Activated T-cell treated with anti-CD3 and anti-CD28 coated beads, Interleukin-2, amount 50 U/mL, for 24 hours (primary cell): ENCODE data around the gene TXNRD1.
"Not testable (repeated sequence)": the region's sequence is repeated elsewhere in the genome, so short reads cannot be mapped to it uniquely, and the experiment has no call there.

Source experiments
- DNase-seq: peaks from one replicate; pipeline ENCODE4 v3.0.0-alpha.2; 2020
- H3K27ac Mint-ChIP-seq: 2 replicates; pipeline ENCODE4 v1.8.0; 2020; ENCODE audit warnings: mild to moderate bottlenecking, mixed read lengths
- H3K27me3 Mint-ChIP-seq: 2 replicates; pipeline ENCODE4 v1.8.0; 2020; ENCODE audit warnings: mixed read lengths
- H3K36me3 Mint-ChIP-seq: 2 replicates; pipeline ENCODE4 v1.8.0; 2020; ENCODE audit warnings: low read depth, mixed read lengths
- H3K4me1 Mint-ChIP-seq: 2 replicates; pipeline ENCODE4 v1.8.0; 2020; ENCODE audit warnings: low read depth, mixed read lengths
- H3K4me3 Mint-ChIP-seq: 2 replicates; pipeline ENCODE4 v1.8.0; 2020; ENCODE audit warnings: mild to moderate bottlenecking, moderate library complexity, mixed read lengths
- H3K9me3 Mint-ChIP-seq: 2 replicates; pipeline ENCODE4 v1.8.0; 2020; ENCODE audit warnings: mixed read lengths

The TXNRD1 gene

GRCh38 chr12:104216521-104216924, 944 bp downstream of the TXNRD1 start:
- Mint-ChIP-seq H3K9me3 (peaks cover 3% of the 10 kb centered on the region), H3K27ac (peak overlapping the region; percentile 84), H3K4me1 (peaks cover 49% of the 10 kb centered on the region), H3K36me3 (no peaks in the 10 kb centered on the region), H3K27me3 (no peaks in the 10 kb centered on the region), H3K4me3 (peak overlapping the region; percentile 71)
- no peak for DNase-seq

- not testable (repeated sequence) for DNase-seq, H3K36me3 Mint-ChIP-seq, H3K9me3 Mint-ChIP-seq, H3K4me3 Mint-ChIP-seq, H3K27me3 Mint-ChIP-seq
- peak overlapping the region; percentile 88 for H3K27ac Mint-ChIP-seq
- H3K4me1 Mint-ChIP-seq: peaks cover 54% of the 10 kb centered on the region
These were observed 2.9 kb downstream of the TXNRD1 start for GRCh38 chr12:104218506-104218905.

DNA sequence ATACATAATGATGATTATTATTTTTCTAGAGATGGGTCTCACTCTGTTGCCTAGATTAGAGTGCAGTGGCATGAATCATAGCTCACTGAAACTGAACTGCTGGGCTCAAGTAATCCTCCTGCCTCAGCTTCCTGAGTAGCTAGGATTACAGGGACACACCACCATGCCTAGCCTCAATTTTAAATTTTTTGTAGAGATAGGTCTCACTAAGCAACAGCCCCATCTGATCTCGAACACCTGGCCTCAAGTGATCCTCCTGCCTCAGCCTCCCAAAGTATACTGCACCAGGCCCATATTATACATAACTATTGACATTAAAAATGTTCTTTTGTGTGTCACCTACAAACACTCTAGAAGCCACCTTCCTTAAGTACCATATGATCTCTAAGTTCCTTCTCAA, 3.4 kb downstream of the TXNRD1 start:
- Mint-ChIP-seq H3K36me3 (no peaks in the 10 kb centered on the region), H3K27ac (peak overlapping the region; percentile 88), H3K4me1 (peaks cover 55% of the 10 kb centered on the region), H3K27me3 (no peaks in the 10 kb centered on the region), H3K9me3 (peaks cover 3% of the 10 kb centered on the region), H3K4me3 (no peak overlapping the region)
- no peak for DNase-seq

GRCh38 chr12:104219361-104219892, 3.8 kb downstream of the TXNRD1 start:
- H3K27ac Mint-ChIP-seq: peak overlapping the region; percentile 88
- no peak overlapping the region for H3K4me3 Mint-ChIP-seq
- H3K9me3 Mint-ChIP-seq: peaks cover 3% of the 10 kb centered on the region

GRCh38 chr12:104219908-104220404, 4.4 kb downstream of the TXNRD1 start:
- H3K27me3 Mint-ChIP-seq: no peaks in the 10 kb centered on the region
- no peaks in the 10 kb centered on the region for H3K36me3 Mint-ChIP-seq
- H3K4me3 Mint-ChIP-seq: no peak overlapping the region
- peak overlapping the region; percentile 88 for H3K27ac Mint-ChIP-seq
- DNase-seq: peak; percentile 62
- peaks cover 57% of the 10 kb centered on the region for H3K4me1 Mint-ChIP-seq
- peaks cover 3% of the 10 kb centered on the region for H3K9me3 Mint-ChIP-seq

More at GRCh38 chr12:104219361-104219892, 3.8 kb downstream of the TXNRD1 start:
- no peak for DNase-seq
- Mint-ChIP-seq H3K27me3 (no peaks in the 10 kb centered on the region), H3K4me1 (peaks cover 57% of the 10 kb centered on the region), H3K36me3 (no peaks in the 10 kb centered on the region)

DNA sequence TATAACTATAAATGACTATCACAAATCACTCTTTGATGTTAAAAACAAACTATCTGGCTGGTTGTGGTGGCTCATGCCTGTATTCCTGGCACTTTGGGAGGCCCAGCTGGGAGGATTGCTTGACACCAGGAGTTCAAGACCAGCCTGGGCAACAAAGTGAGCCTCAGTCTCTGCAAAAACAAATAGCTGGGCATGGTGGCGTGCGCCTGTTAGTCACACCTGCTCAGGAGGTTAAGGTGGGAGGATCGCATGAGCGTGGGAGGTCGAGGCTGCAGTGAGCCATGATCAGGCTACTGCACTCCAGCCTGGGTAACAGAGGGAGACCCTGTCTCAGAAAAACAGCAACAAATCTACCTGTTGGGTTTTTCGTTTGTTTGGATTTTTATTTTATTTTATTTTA, 5.4 kb downstream of the TXNRD1 start:
- peak; percentile 39 for DNase-seq
- H3K9me3 Mint-ChIP-seq: peaks cover 3% of the 10 kb centered on the region
- peak overlapping the region; percentile 47 for H3K27ac Mint-ChIP-seq
- H3K4me3 Mint-ChIP-seq: no peak overlapping the region
- H3K4me1 Mint-ChIP-seq: peaks cover 51% of the 10 kb centered on the region
- no peaks in the 10 kb centered on the region for H3K27me3 Mint-ChIP-seq
- H3K36me3 Mint-ChIP-seq: no peaks in the 10 kb centered on the region

- Mint-ChIP-seq H3K9me3 (no peaks in the 10 kb centered on the region), H3K27ac (no peak overlapping the region), H3K36me3 (no peaks in the 10 kb centered on the region), H3K27me3 (no peaks in the 10 kb centered on the region), H3K4me1 (peaks cover 37% of the 10 kb centered on the region), H3K4me3 (no peak overlapping the region)
- no peak for DNase-seq
These were observed 7.4 kb downstream of the TXNRD1 start for GRCh38 chr12:104222976-104223375.

- H3K27ac Mint-ChIP-seq: no peak overlapping the region
- H3K4me3 Mint-ChIP-seq: no peak overlapping the region
- no peak for DNase-seq
These were observed 8.1 kb downstream of the TXNRD1 start for GRCh38 chr12:104223712-104224111.

GRCh38 chr12:104226672-104227071, 11.1 kb downstream of the TXNRD1 start:
- Mint-ChIP-seq H3K4me3 (no peak overlapping the region), H3K9me3 (no peaks in the 10 kb centered on the region), H3K27me3 (peaks cover 6% of the 10 kb centered on the region), H3K4me1 (peaks cover 6% of the 10 kb centered on the region), H3K27ac (no peak overlapping the region), H3K36me3 (no peaks in the 10 kb centered on the region)
- DNase-seq: no peak

More at GRCh38 chr12:104223712-104224111, 8.1 kb downstream of the TXNRD1 start:
- no peaks in the 10 kb centered on the region for H3K9me3 Mint-ChIP-seq
- H3K27me3 Mint-ChIP-seq: no peaks in the 10 kb centered on the region
- no peaks in the 10 kb centered on the region for H3K36me3 Mint-ChIP-seq
- peaks cover 33% of the 10 kb centered on the region for H3K4me1 Mint-ChIP-seq

DNA sequence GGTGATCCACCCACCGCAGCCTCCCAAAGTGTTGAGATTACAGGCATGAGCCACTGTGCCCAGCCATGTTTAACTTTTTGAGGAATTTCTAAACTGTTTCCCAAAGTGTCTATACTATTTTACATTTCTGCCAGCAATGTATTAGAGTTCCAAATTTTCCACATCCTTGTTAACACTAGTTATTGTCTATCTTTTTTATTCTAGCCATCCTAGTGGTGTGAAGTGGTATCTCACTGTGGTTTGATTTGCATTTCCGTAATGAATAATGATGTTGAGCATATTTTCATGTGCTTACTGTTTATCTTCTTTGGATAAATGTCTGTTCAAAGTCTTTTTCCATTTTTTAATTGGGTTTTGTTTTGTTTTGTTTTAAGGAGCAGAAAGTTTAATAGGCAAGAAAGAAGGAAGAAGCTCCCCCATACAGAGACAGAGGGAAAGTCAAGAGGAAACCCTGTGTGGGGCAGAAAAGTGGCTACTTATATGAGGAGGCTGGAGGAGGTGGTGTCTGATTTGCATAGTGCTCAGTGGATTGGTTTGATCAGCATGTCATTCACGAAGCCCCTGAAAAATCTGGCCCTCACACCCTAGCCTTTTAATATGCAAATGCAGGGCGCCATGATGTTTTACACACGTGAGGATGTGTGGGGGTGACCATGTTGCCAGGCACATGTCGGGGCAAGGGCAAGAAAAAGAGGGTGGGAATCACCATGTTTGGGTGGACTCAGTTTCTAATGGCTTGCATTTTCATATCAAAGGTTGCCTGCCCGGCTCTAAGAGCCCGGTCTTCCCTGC, 14.9 kb downstream of the TXNRD1 start:
- no peaks in the 10 kb centered on the region for H3K4me1 Mint-ChIP-seq
- H3K4me3 Mint-ChIP-seq: no peak overlapping the region
- H3K36me3 Mint-ChIP-seq: peaks cover 4% of the 10 kb centered on the region
- H3K27ac Mint-ChIP-seq: no peak overlapping the region
- no peak for DNase-seq
- H3K9me3 Mint-ChIP-seq: peaks cover 22% of the 10 kb centered on the region
- peaks cover 6% of the 10 kb centered on the region for H3K27me3 Mint-ChIP-seq

DNA sequence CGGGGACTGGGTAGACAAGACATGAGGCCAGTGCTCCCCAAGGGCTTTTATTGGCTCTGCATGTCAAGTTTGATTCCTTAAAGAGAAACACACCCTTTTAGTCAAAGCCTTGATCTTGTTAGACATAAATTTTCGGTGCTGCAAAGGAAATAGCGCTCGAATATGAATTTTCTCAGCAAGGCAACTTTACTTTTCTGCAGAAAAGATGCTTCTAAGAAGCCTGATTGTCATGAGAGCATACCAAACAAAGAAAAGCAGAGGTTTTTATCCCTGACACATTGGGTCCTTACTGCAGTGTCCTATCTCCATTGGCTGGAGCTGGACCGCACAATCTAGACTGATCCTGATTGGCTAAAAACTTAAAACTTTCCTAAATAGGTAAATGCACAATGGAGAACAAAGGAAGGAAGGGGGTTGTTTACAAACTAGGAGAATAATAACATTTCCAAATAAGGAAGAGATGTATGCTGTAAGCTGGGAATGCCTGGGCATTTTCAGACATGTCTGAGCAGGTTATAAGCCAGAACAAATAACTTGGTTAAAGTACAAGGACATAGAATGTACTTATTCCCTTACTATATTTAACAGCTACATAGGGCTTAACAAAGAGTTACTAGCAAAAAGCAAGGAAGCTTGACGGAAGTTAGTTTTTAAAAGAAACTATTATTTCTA, 17.2 kb downstream of the TXNRD1 start:
- Mint-ChIP-seq H3K4me3 (no peak overlapping the region), H3K9me3 (peaks cover 31% of the 10 kb centered on the region), H3K4me1 (no peaks in the 10 kb centered on the region), H3K27ac (no peak overlapping the region), H3K27me3 (peaks cover 6% of the 10 kb centered on the region), H3K36me3 (peaks cover 4% of the 10 kb centered on the region)
- no peak for DNase-seq

DNA sequence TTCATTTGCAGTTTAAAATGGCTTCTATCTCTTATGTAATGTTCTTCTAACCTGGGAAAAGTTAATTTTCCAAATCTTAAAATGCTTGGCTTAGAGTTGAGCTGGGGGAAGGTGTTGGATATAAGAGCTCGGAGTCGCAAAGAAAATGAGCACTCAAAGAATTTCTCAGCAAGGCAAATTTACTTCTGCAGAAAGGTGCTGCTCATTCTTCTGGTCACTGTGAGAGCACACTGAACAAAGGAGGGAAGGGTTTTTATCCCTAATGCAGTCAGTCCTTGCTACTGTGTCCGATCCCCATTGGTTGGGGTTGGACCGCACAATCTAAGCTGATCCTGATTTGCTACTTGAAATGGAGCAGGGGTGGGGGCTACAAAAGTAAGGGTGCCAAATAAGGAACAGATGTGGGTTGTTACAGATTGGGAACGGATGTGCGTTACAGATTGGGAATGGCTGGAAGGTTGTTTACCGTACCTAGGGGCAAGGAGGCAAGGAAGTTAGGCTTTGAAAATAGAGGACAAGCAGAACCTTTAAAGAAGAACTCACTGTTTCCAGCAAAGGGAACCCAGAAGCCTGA, 19.4 kb downstream of the TXNRD1 start:
- peaks cover 31% of the 10 kb centered on the region for H3K9me3 Mint-ChIP-seq
- H3K27me3 Mint-ChIP-seq: peaks cover 6% of the 10 kb centered on the region
- no peak overlapping the region for H3K27ac Mint-ChIP-seq
- no peaks in the 10 kb centered on the region for H3K4me1 Mint-ChIP-seq
- DNase-seq: no peak
- peaks cover 4% of the 10 kb centered on the region for H3K36me3 Mint-ChIP-seq
- no peak overlapping the region for H3K4me3 Mint-ChIP-seq

- Mint-ChIP-seq H3K4me3 (no peak overlapping the region), H3K36me3 (peaks cover 4% of the 10 kb centered on the region), H3K27ac (no peak overlapping the region), H3K4me1 (no peaks in the 10 kb centered on the region), H3K9me3 (peaks cover 21% of the 10 kb centered on the region), H3K27me3 (no peaks in the 10 kb centered on the region)
- DNase-seq: no peak
These were observed 22.4 kb downstream of the TXNRD1 start for GRCh38 chr12:104237930-104238329.

- Mint-ChIP-seq H3K27me3 (peaks cover 3% of the 10 kb centered on the region), H3K4me1 (no peaks in the 10 kb centered on the region), H3K4me3 (no peak overlapping the region), H3K36me3 (no peaks in the 10 kb centered on the region), H3K27ac (no peak overlapping the region), H3K9me3 (no peaks in the 10 kb centered on the region)
- DNase-seq: no peak
These were observed 27.1 kb downstream of the TXNRD1 start for GRCh38 chr12:104242546-104243206.
